ENCODE data around the gene CYTH3. TPM values are rescaled to one million over a fixed set of nuclear protein-coding genes. Genes with fewer than 3 reads are reported as not detected.
"Not testable (repeated sequence)": the region's sequence is repeated elsewhere in the genome, so short reads cannot be mapped to it uniquely, and the experiment has no call there.

CYTH3 gene
- total RNA-seq, 5 donors from 2014 or later (not counting 1 experiment from before 2014, with no cell fraction given): 5.0 to 16.3 (median 12.5) TPM

GRCh38 chr7:6307762-6308161, 35.3 kb upstream of the CYTH3 start:
- no peak for ATAC-seq (replicated peaks in 1 of 4)
- H3K27ac ChIP-seq (ENCODE audit: low read length): no peak overlapping the region
- H3K9me3 ChIP-seq: no peaks in the 10 kb centered on the region
- H3K27ac Mint-ChIP-seq: no peak overlapping the region
- no peaks in the 10 kb centered on the region for H3K9me3 Mint-ChIP-seq
- no peaks in the 10 kb centered on the region for H3K27me3 Mint-ChIP-seq
- no peak overlapping the region for H3K4me3 Mint-ChIP-seq
- 79% methylated on average over 4 of the region's 5 CpGs for WGBS (ENCODE audit: insufficient coverage)
- no peaks in the 10 kb centered on the region for H3K36me3 Mint-ChIP-seq
- H3K36me3 ChIP-seq (ENCODE audit: control insufficient read depth in 2 of 2, extremely low read depth in 1 of 2, insufficient read depth in 1 of 2, low read length in 1 of 2): no peaks in the 10 kb centered on the region
- DNase-seq: no peak
- CTCF ChIA-PET: no interaction called here
- no peak overlapping the region for H3K4me3 ChIP-seq (ENCODE audit: control insufficient read depth in 1 of 2, extremely low read depth in 1 of 2, low read length in 1 of 2)
- no peaks in the 10 kb centered on the region for H3K27me3 ChIP-seq (replicated peaks in 1 of 2; ENCODE audit: control insufficient read depth in 2 of 2, extremely low read depth in 1 of 2, insufficient read depth in 2 of 2, low read length in 1 of 2)
- POLR2A ChIA-PET: no interaction called here
- no peaks in the 10 kb centered on the region for H3K4me1 ChIP-seq (ENCODE audit: control insufficient read depth in 1 of 2, extremely low read depth in 1 of 2, insufficient read depth in 2 of 2, low read length in 2 of 2)
- H3K4me1 Mint-ChIP-seq: no peaks in the 10 kb centered on the region

- ATAC-seq (replicated peaks in 1 of 4): no peak
- H3K9me3 ChIP-seq: no peaks in the 10 kb centered on the region
- H3K27ac ChIP-seq (ENCODE audit: low read length): no peak overlapping the region
- no peaks in the 10 kb centered on the region for H3K27me3 ChIP-seq (replicated peaks in 1 of 2; ENCODE audit: control insufficient read depth in 2 of 2, extremely low read depth in 1 of 2, insufficient read depth in 2 of 2, low read length in 1 of 2)
- no peaks in the 10 kb centered on the region for H3K27me3 Mint-ChIP-seq
- CTCF ChIA-PET: no interaction called here
- POLR2A ChIA-PET: no interaction called here
- no peaks in the 10 kb centered on the region for H3K4me1 Mint-ChIP-seq
- no peaks in the 10 kb centered on the region for H3K4me1 ChIP-seq (ENCODE audit: control insufficient read depth in 1 of 2, extremely low read depth in 1 of 2, insufficient read depth in 2 of 2, low read length in 2 of 2)
- no peaks in the 10 kb centered on the region for H3K9me3 Mint-ChIP-seq
- no peak for DNase-seq
- H3K27ac Mint-ChIP-seq: no peak overlapping the region
- H3K36me3 ChIP-seq (ENCODE audit: control insufficient read depth in 2 of 2, extremely low read depth in 1 of 2, insufficient read depth in 1 of 2, low read length in 1 of 2): no peaks in the 10 kb centered on the region
- H3K4me3 Mint-ChIP-seq: no peak overlapping the region
- no peaks in the 10 kb centered on the region for H3K36me3 Mint-ChIP-seq
- WGBS (ENCODE audit: insufficient coverage): no CpG with 5 or more reads among the region's 3 CpGs
- no peak overlapping the region for H3K4me3 ChIP-seq (ENCODE audit: control insufficient read depth in 1 of 2, extremely low read depth in 1 of 2, low read length in 1 of 2)
These were observed 34.0 kb upstream of the CYTH3 start for GRCh38 chr7:6306471-6306870.

GRCh38 chr7:6305330-6305729, 32.9 kb upstream of the CYTH3 start:
- DNase-seq (no peak), ATAC-seq (replicated peaks in 1 of 4) (no peak)
- Mint-ChIP-seq H3K4me1 (no peaks in the 10 kb centered on the region), H3K9me3 (no peaks in the 10 kb centered on the region), H3K27ac (no peak overlapping the region), H3K4me3 (no peak overlapping the region), H3K36me3 (no peaks in the 10 kb centered on the region), H3K27me3 (no peaks in the 10 kb centered on the region)
- Histone ChIP-seq H3K27ac (ENCODE audit: low read length) (no peak overlapping the region), H3K27me3 (replicated peaks in 1 of 2; ENCODE audit: control insufficient read depth in 2 of 2, extremely low read depth in 1 of 2, insufficient read depth in 2 of 2, low read length in 1 of 2) (no peaks in the 10 kb centered on the region), H3K4me3 (ENCODE audit: control insufficient read depth in 1 of 2, extremely low read depth in 1 of 2, low read length in 1 of 2) (no peak overlapping the region), H3K36me3 (ENCODE audit: control insufficient read depth in 2 of 2, extremely low read depth in 1 of 2, insufficient read depth in 1 of 2, low read length in 1 of 2) (no peaks in the 10 kb centered on the region), H3K9me3 (no peaks in the 10 kb centered on the region), H3K4me1 (ENCODE audit: control insufficient read depth in 1 of 2, extremely low read depth in 1 of 2, insufficient read depth in 2 of 2, low read length in 2 of 2) (no peaks in the 10 kb centered on the region)
- WGBS (ENCODE audit: insufficient coverage): no CpG with 5 or more reads among the region's 2 CpGs
- ChIA-PET CTCF (no interaction called here), POLR2A (no interaction called here)

GRCh38 chr7:6301446-6301845, 29.0 kb upstream of the CYTH3 start:
- H3K27ac ChIP-seq (ENCODE audit: low read length); H3K9me3 Mint-ChIP-seq; H3K9me3 ChIP-seq; ATAC-seq (replicated peaks in 1 of 4); H3K4me1 ChIP-seq (ENCODE audit: control insufficient read depth in 1 of 2, extremely low read depth in 1 of 2, insufficient read depth in 2 of 2, low read length in 2 of 2); H3K4me3 Mint-ChIP-seq; H3K4me3 ChIP-seq (ENCODE audit: control insufficient read depth in 1 of 2, extremely low read depth in 1 of 2, low read length in 1 of 2); H3K36me3 Mint-ChIP-seq; H3K36me3 ChIP-seq (ENCODE audit: control insufficient read depth in 2 of 2, extremely low read depth in 1 of 2, insufficient read depth in 1 of 2, low read length in 1 of 2); H3K27me3 ChIP-seq (replicated peaks in 1 of 2; ENCODE audit: control insufficient read depth in 2 of 2, extremely low read depth in 1 of 2, insufficient read depth in 2 of 2, low read length in 1 of 2); H3K4me1 Mint-ChIP-seq; H3K27ac Mint-ChIP-seq; H3K27me3 Mint-ChIP-seq; POLR2A ChIA-PET; DNase-seq: not testable (repeated sequence)
- CTCF ChIA-PET: interaction anchor here in 1 of 2 donors (0.6 kb wide), 1 partner anchor 65 kb away, joined by 7 read pairs; no protein-coding TSS in a partner anchor
- WGBS (ENCODE audit: insufficient coverage): 61% methylated on average over 2 of the region's 4 CpGs

- H3K4me1 ChIP-seq (ENCODE audit: control insufficient read depth in 1 of 2, extremely low read depth in 1 of 2, insufficient read depth in 2 of 2, low read length in 2 of 2): no peaks in the 10 kb centered on the region
- no peak for DNase-seq
- H3K9me3 Mint-ChIP-seq: no peaks in the 10 kb centered on the region
- ATAC-seq (replicated peaks in 1 of 4): no peak
- no peaks in the 10 kb centered on the region for H3K36me3 Mint-ChIP-seq
- WGBS (ENCODE audit: insufficient coverage): no CpG with 5 or more reads among the region's 4 CpGs
- H3K4me3 Mint-ChIP-seq: no peak overlapping the region
- no peaks in the 10 kb centered on the region for H3K4me1 Mint-ChIP-seq
- POLR2A ChIA-PET: interaction anchor here in 1 of 2 donors (0.6 kb wide), 1 partner anchor 9 kb away, joined by 10 read pairs; no protein-coding TSS in a partner anchor
- H3K27me3 ChIP-seq (replicated peaks in 1 of 2; ENCODE audit: control insufficient read depth in 2 of 2, extremely low read depth in 1 of 2, insufficient read depth in 2 of 2, low read length in 1 of 2): peaks cover 0 to 3% of the 10 kb centered on the region in 2 experiments
- H3K27me3 Mint-ChIP-seq: peaks cover 0 to 4% of the 10 kb centered on the region in 2 donors
- no peaks in the 10 kb centered on the region for H3K9me3 ChIP-seq
- no peak overlapping the region for H3K4me3 ChIP-seq (ENCODE audit: control insufficient read depth in 1 of 2, extremely low read depth in 1 of 2, low read length in 1 of 2)
- CTCF ChIA-PET: no interaction called here
- no peak overlapping the region for H3K27ac Mint-ChIP-seq
- no peak overlapping the region for H3K27ac ChIP-seq (ENCODE audit: low read length)
- H3K36me3 ChIP-seq (ENCODE audit: control insufficient read depth in 2 of 2, extremely low read depth in 1 of 2, insufficient read depth in 1 of 2, low read length in 1 of 2): no peaks in the 10 kb centered on the region
These were observed 27.4 kb upstream of the CYTH3 start for GRCh38 chr7:6299774-6300173.

GRCh38 chr7:6294839-6295238, 22.4 kb upstream of the CYTH3 start:
- CTCF ChIA-PET: no interaction called here
- H3K4me3 Mint-ChIP-seq: no peak overlapping the region
- no peak overlapping the region for H3K27ac Mint-ChIP-seq
- no peaks in the 10 kb centered on the region for H3K9me3 Mint-ChIP-seq
- whole genome bisulfite sequencing (ENCODE audit: insufficient coverage): 61% methylated on average over 3 of the region's 6 CpGs
- Histone ChIP-seq H3K9me3 (no peaks in the 10 kb centered on the region), H3K4me3 (ENCODE audit: control insufficient read depth in 1 of 2, extremely low read depth in 1 of 2, low read length in 1 of 2) (no peak overlapping the region), H3K27me3 (replicated peaks in 1 of 2; ENCODE audit: control insufficient read depth in 2 of 2, extremely low read depth in 1 of 2, insufficient read depth in 2 of 2, low read length in 1 of 2) (peaks cover 0 to 3% of the 10 kb centered on the region in 2 experiments), H3K27ac (ENCODE audit: low read length) (no peak overlapping the region), H3K4me1 (ENCODE audit: control insufficient read depth in 1 of 2, extremely low read depth in 1 of 2, insufficient read depth in 2 of 2, low read length in 2 of 2) (no peaks in the 10 kb centered on the region), H3K36me3 (ENCODE audit: control insufficient read depth in 2 of 2, extremely low read depth in 1 of 2, insufficient read depth in 1 of 2, low read length in 1 of 2) (no peaks in the 10 kb centered on the region)
- POLR2A ChIA-PET: no interaction called here
- DNase-seq (no peak), ATAC-seq (replicated peaks in 1 of 4) (no peak)
- no peaks in the 10 kb centered on the region for H3K4me1 Mint-ChIP-seq
- no peaks in the 10 kb centered on the region for H3K36me3 Mint-ChIP-seq
- H3K27me3 Mint-ChIP-seq: peaks cover 0 to 4% of the 10 kb centered on the region in 2 donors

- no peaks in the 10 kb centered on the region for H3K36me3 Mint-ChIP-seq
- ATAC-seq (replicated peaks in 1 of 4) (no peak), DNase-seq (no peak)
- POLR2A ChIA-PET: no interaction called here
- peaks cover 0 to 3% of the 10 kb centered on the region in 2 experiments for H3K27me3 ChIP-seq (replicated peaks in 1 of 2; ENCODE audit: control insufficient read depth in 2 of 2, extremely low read depth in 1 of 2, insufficient read depth in 2 of 2, low read length in 1 of 2)
- CTCF ChIA-PET: no interaction called here
- no peaks in the 10 kb centered on the region for H3K9me3 Mint-ChIP-seq
- H3K4me3 ChIP-seq (ENCODE audit: control insufficient read depth in 1 of 2, extremely low read depth in 1 of 2, low read length in 1 of 2): no peak overlapping the region
- H3K4me3 Mint-ChIP-seq: no peak overlapping the region
- H3K27ac Mint-ChIP-seq: no peak overlapping the region
- H3K27ac ChIP-seq (ENCODE audit: low read length): no peak overlapping the region
- H3K4me1 Mint-ChIP-seq: no peaks in the 10 kb centered on the region
- H3K4me1 ChIP-seq (ENCODE audit: control insufficient read depth in 1 of 2, extremely low read depth in 1 of 2, insufficient read depth in 2 of 2, low read length in 2 of 2): no peaks in the 10 kb centered on the region
- peaks cover 0 to 4% of the 10 kb centered on the region in 2 donors for H3K27me3 Mint-ChIP-seq
- H3K36me3 ChIP-seq (ENCODE audit: control insufficient read depth in 2 of 2, extremely low read depth in 1 of 2, insufficient read depth in 1 of 2, low read length in 1 of 2): no peaks in the 10 kb centered on the region
- 67% methylated on average over 1 of the region's 3 CpGs for WGBS (ENCODE audit: insufficient coverage)
- no peaks in the 10 kb centered on the region for H3K9me3 ChIP-seq
These were observed 20.8 kb upstream of the CYTH3 start for GRCh38 chr7:6293202-6293601.
